Activated naive CD8-positive, alpha-beta T cell treated with anti-CD3 and anti-CD28 coated beads for 36 hours (primary cell): ENCODE results near the gene RAB31. TPM values are rescaled to one million over a fixed set of nuclear protein-coding genes. Genes with fewer than 3 reads are reported as not detected.

Experiments used
- DNase-seq: peaks from one replicate; pipeline ENCODE4 v3.0.0; 2021
- H3K27ac Mint-ChIP-seq: one replicate; pipeline ENCODE4 v1.8.0; 2022; ENCODE audit warnings: mild to moderate bottlenecking, moderate library complexity, mixed read lengths
- H3K27me3 Mint-ChIP-seq: one replicate; pipeline ENCODE4 v1.8.0; 2022; ENCODE audit warnings: mild to moderate bottlenecking, mixed read lengths
- H3K36me3 Mint-ChIP-seq: one replicate; pipeline ENCODE4 v1.8.0; 2021; ENCODE audit warnings: mild to moderate bottlenecking, mixed read lengths
- H3K4me1 Mint-ChIP-seq: one replicate; pipeline ENCODE4 v1.8.0; 2021; ENCODE audit warnings: mixed read lengths
- H3K4me3 Mint-ChIP-seq: one replicate; pipeline ENCODE4 v1.8.0; 2022; ENCODE audit warnings: mild to moderate bottlenecking, moderate library complexity, mixed read lengths
- H3K9me3 Mint-ChIP-seq: one replicate; pipeline ENCODE4 v1.8.0; 2022; ENCODE audit warnings: mixed read lengths
- total RNA-seq, 2 experiments: library from RNA; stranded (reverse); gene quantifications; one replicate each; pipeline ENCODE4 v1.2.3, GENCODE V29; 2021

The RAB31 gene
- total RNA-seq, 2 experiments from 2014 or later: 0.70 to 0.78 TPM

DNA sequence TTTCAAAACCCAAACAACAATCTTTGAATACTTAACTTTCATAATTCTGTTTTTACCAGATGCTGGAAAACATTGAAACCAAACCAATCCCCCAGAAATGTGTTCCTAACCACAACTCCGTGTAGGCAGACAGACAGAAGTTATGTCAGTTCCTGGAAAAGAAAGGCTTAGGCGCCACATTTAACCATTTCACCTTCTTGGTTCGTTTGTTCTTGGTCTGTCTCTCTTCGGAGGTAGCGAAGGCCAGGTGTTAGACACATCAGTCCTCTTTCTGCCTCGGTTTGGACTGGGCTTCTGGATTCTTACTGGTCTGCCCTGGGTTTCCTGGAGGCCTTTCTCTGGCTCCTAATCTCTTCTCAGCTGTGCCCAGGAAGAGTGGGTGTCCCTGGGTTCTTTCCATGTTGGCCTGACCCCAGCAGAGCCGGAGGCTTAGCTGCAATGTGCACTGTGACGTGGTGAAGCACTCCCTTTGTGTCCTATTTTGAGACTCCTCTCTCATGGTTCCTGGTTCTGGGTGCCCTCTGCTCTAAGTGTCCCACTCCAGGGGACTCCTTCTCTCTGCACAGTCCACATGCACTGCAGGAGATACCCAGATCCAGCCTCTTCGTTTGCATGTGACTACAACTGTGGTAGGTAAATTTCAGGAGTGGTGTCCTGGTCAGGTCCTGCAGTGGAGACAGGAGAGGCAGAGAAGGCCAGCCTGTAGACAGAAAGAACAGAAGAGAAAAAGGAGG lies 23.1 kb upstream of the RAB31 start:
- Mint-ChIP-seq H3K27ac (no peak overlapping the region), H3K27me3 (peaks cover 30% of the 10 kb centered on the region), H3K4me1 (peaks cover 11% of the 10 kb centered on the region), H3K4me3 (no peak overlapping the region), H3K36me3 (no peaks in the 10 kb centered on the region), H3K9me3 (no peaks in the 10 kb centered on the region)
- no peak for DNase-seq

- Mint-ChIP-seq H3K4me1 (peaks cover 11% of the 10 kb centered on the region), H3K4me3 (no peak overlapping the region), H3K36me3 (no peaks in the 10 kb centered on the region), H3K9me3 (no peaks in the 10 kb centered on the region), H3K27ac (no peak overlapping the region), H3K27me3 (peaks cover 30% of the 10 kb centered on the region)
- no peak for DNase-seq
These were observed 22.5 kb upstream of the RAB31 start for GRCh38 chr18:9685615-9685890.

- DNase-seq: no peak
These were observed 19.9 kb upstream of the RAB31 start for GRCh38 chr18:9688036-9688741.

GRCh38 chr18:9689253-9689652 lies 18.8 kb upstream of the RAB31 start:
- peaks cover 13% of the 10 kb centered on the region for H3K4me1 Mint-ChIP-seq
- H3K9me3 Mint-ChIP-seq: no peaks in the 10 kb centered on the region
- peaks cover 32% of the 10 kb centered on the region for H3K27me3 Mint-ChIP-seq
- no peak overlapping the region for H3K27ac Mint-ChIP-seq
- no peak overlapping the region for H3K4me3 Mint-ChIP-seq
- no peak for DNase-seq
- H3K36me3 Mint-ChIP-seq: no peaks in the 10 kb centered on the region

More at GRCh38 chr18:9688036-9688741, 19.9 kb upstream of the RAB31 start:
- no peak overlapping the region for H3K27ac Mint-ChIP-seq
- peaks cover 13% of the 10 kb centered on the region for H3K4me1 Mint-ChIP-seq
- peaks cover 31% of the 10 kb centered on the region for H3K27me3 Mint-ChIP-seq
- no peaks in the 10 kb centered on the region for H3K36me3 Mint-ChIP-seq
- no peaks in the 10 kb centered on the region for H3K9me3 Mint-ChIP-seq
- H3K4me3 Mint-ChIP-seq: no peak overlapping the region

DNA sequence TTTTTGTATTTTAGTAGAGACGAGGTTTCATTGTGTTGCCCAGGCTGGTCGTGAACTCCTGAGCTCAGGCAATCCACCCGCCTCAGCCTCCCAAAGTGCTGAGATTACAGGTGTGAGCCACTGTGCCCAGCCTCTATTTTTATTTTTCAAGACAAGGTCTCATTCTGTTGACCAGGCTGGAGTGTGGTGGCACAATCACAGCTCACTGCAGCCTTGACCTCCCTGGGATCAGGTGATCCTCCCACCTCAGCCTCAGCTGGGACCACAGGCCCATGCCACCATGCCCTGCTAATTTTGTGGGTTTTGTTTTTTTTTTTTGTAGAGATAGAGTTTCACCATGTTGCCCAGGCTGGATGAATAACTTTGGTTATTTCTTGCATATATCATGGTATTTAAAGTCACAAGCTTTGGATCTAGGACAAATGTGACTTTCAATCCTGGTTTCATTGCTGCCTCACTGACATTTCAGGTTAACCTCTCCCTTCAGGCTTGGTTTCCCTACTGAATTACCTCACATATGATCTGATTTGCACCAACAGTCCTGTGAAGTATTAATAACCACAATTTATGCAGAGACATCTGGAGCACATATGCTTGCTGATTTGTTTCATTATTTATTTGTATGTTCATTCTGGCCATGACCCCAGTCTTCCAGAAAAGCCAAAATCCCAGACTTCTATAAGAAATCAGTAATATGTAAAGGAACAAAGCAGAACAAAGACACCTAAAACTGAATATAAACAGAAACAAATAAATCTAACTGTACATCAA lies 17.5 kb upstream of the RAB31 start:
- Mint-ChIP-seq H3K9me3 (no peaks in the 10 kb centered on the region), H3K27ac (no peak overlapping the region), H3K4me1 (peaks cover 2% of the 10 kb centered on the region), H3K4me3 (no peak overlapping the region), H3K36me3 (no peaks in the 10 kb centered on the region), H3K27me3 (peaks cover 28% of the 10 kb centered on the region)
- no peak for DNase-seq

DNA sequence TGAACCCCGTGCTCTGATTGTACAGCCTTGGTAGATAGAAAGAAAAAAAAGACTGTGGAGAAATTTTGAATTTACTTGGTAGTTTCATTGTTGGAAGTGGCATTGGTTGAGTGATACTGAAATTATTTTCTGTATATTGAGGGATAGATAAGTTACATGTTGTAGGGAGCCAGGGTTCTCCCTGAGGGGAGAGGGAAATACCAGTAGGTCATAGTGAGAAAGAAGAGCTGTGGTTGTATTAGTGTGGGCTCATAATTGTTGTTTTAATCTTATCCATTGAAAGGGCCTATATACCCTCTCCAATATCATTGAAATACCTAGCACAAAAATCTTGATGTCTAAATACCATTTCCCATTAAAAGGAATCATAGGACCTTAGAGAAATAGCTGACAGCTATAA lies 16.9 kb upstream of the RAB31 start:
- H3K4me1 Mint-ChIP-seq: peaks cover 2% of the 10 kb centered on the region
- H3K4me3 Mint-ChIP-seq: no peak overlapping the region
- peaks cover 26% of the 10 kb centered on the region for H3K27me3 Mint-ChIP-seq
- no peaks in the 10 kb centered on the region for H3K9me3 Mint-ChIP-seq
- no peak overlapping the region for H3K27ac Mint-ChIP-seq
- no peaks in the 10 kb centered on the region for H3K36me3 Mint-ChIP-seq
- no peak for DNase-seq

GRCh38 chr18:9694174-9694573 lies 13.9 kb upstream of the RAB31 start:
- H3K4me1 Mint-ChIP-seq: peaks cover 2% of the 10 kb centered on the region
- H3K27ac Mint-ChIP-seq: no peak overlapping the region
- H3K9me3 Mint-ChIP-seq: no peaks in the 10 kb centered on the region

GRCh38 chr18:9694952-9695495 lies 13.1 kb upstream of the RAB31 start:
- Mint-ChIP-seq H3K4me3 (no peak overlapping the region), H3K27ac (no peak overlapping the region), H3K27me3 (peaks cover 16% of the 10 kb centered on the region), H3K36me3 (no peaks in the 10 kb centered on the region), H3K4me1 (peaks cover 2% of the 10 kb centered on the region), H3K9me3 (no peaks in the 10 kb centered on the region)
- no peak for DNase-seq

More at GRCh38 chr18:9694174-9694573, 13.9 kb upstream of the RAB31 start:
- DNase-seq: no peak
- Mint-ChIP-seq H3K4me3 (no peak overlapping the region), H3K36me3 (no peaks in the 10 kb centered on the region), H3K27me3 (peaks cover 16% of the 10 kb centered on the region)

GRCh38 chr18:9695605-9696004 lies 12.5 kb upstream of the RAB31 start:
- Mint-ChIP-seq H3K27me3 (peaks cover 16% of the 10 kb centered on the region), H3K27ac (no peak overlapping the region), H3K4me1 (peaks cover 2% of the 10 kb centered on the region)

DNA sequence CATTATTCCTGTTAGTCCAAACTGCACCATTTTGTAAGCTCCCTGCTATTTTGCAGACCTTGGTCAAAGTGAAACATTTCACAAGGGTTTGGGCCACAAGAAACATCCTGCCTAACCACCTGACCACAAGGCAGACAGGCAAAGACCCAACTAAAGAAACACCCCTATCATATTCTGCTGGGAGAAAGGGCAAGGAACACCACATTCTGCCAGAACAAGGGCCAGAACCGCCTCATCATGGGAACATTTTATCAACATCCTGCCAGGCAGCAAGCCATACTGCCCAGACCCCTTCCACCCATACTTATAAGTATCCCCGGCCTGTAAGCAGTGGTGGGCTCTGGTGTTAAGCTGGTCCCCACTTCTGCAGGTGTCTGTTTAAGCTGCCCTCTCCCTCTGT lies 12.0 kb upstream of the RAB31 start:
- Mint-ChIP-seq H3K9me3 (no peaks in the 10 kb centered on the region), H3K4me3 (no peak overlapping the region), H3K36me3 (no peaks in the 10 kb centered on the region), H3K27ac (no peak overlapping the region), H3K27me3 (peaks cover 15% of the 10 kb centered on the region), H3K4me1 (peaks cover 1% of the 10 kb centered on the region)
- DNase-seq: no peak

More at GRCh38 chr18:9695605-9696004, 12.5 kb upstream of the RAB31 start:
- H3K36me3 Mint-ChIP-seq: no peaks in the 10 kb centered on the region
- no peak overlapping the region for H3K4me3 Mint-ChIP-seq
- H3K9me3 Mint-ChIP-seq: no peaks in the 10 kb centered on the region
- DNase-seq: no peak

DNA sequence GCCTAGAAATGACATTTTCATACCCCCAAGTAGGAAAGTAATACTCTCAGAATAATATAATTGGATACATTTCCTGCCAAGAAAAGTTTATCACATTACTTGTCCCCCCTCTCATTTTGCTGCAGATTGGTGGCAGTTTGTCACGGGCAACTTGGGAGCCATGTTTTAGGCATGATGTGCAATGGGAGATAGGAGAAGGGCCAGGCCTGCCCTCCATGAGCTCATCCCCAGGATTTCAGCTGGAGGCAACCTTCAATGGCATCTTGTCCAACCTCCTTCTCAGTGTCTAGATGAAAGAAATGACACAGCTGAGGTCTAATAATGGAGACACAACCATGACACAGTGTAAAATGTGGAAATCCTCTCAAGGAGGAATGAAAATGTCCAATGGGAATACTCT lies 11.4 kb upstream of the RAB31 start:
- H3K27me3 Mint-ChIP-seq: peaks cover 13% of the 10 kb centered on the region
- H3K27ac Mint-ChIP-seq: no peak overlapping the region
- H3K4me3 Mint-ChIP-seq: no peak overlapping the region
- H3K9me3 Mint-ChIP-seq: no peaks in the 10 kb centered on the region
- H3K4me1 Mint-ChIP-seq: no peaks in the 10 kb centered on the region
- H3K36me3 Mint-ChIP-seq: no peaks in the 10 kb centered on the region
- DNase-seq: no peak

- H3K9me3 Mint-ChIP-seq: no peaks in the 10 kb centered on the region
- H3K27me3 Mint-ChIP-seq: peaks cover 13% of the 10 kb centered on the region
- peaks cover 2% of the 10 kb centered on the region for H3K4me1 Mint-ChIP-seq
- no peak overlapping the region for H3K4me3 Mint-ChIP-seq
- DNase-seq: no peak
- H3K27ac Mint-ChIP-seq: no peak overlapping the region
- H3K36me3 Mint-ChIP-seq: no peaks in the 10 kb centered on the region
These were observed 11.0 kb upstream of the RAB31 start for GRCh38 chr18:9697121-9697520.

- H3K27me3 Mint-ChIP-seq: peaks cover 16% of the 10 kb centered on the region
- no peaks in the 10 kb centered on the region for H3K9me3 Mint-ChIP-seq
- H3K27ac Mint-ChIP-seq: no peak overlapping the region
- H3K4me3 Mint-ChIP-seq: no peak overlapping the region
- DNase-seq: no peak
- no peaks in the 10 kb centered on the region for H3K36me3 Mint-ChIP-seq
- H3K4me1 Mint-ChIP-seq: peaks cover 2% of the 10 kb centered on the region
These were observed 9.6 kb upstream of the RAB31 start for GRCh38 chr18:9698497-9698896.

DNA sequence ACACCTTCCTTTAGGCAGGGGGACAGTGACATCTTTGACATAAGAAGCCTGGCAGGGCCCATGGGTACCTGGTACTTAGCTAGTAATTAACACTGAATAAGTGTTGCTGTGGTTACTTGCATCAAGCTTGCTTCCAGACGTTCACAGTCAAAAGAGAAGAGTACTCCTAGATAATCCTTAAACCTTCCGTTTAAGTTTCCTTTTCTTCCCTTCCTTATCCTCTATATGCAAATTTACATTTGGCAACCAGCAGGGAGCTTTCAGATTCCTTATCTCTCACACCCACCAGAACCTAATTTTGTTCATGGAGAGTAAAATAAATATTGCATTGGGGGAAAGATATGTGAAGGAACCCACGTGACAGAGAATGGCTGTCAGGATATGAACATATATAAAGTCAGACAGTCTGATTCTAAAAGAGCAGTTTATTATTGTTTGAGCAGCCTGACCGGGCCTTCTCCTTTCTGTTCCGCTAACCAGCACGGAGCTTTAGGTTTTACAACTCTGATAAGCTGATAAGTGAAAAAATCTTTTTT lies 7.8 kb upstream of the RAB31 start:
- H3K9me3 Mint-ChIP-seq: no peaks in the 10 kb centered on the region
- H3K36me3 Mint-ChIP-seq: no peaks in the 10 kb centered on the region
- H3K27me3 Mint-ChIP-seq: peaks cover 24% of the 10 kb centered on the region
- H3K4me1 Mint-ChIP-seq: peaks cover 11% of the 10 kb centered on the region
- no peak overlapping the region for H3K4me3 Mint-ChIP-seq
- no peak for DNase-seq
- no peak overlapping the region for H3K27ac Mint-ChIP-seq
